Measurements from ENCODE around the gene CHST9.
"Not testable (repeated sequence)": the region's sequence is repeated elsewhere in the genome, so short reads cannot be mapped to it uniquely, and the experiment has no call there.

Gene CHST9

DNA sequence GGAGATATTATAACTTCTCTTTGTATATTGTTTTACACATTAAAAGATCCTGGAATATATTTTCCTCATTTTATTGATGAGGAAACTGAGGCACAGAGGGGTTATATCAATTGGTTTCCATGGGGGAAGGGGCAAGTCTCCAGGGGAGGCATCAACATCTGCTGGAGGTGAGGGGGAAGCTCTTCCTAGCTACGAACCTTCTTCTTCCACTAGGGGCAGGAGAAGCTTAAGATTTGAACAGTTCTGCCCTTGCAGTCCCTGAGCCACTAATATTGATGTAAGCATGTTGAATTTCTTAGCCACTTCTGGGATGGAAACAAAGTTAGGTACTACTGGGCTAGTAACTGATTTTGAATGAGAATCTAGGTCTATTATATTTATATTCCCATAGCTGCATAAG lies 179.5 kb downstream of the CHST9 start:
- DNase-seq (ENCODE audit: low read depth in 2 of 2): no peak

DNA sequence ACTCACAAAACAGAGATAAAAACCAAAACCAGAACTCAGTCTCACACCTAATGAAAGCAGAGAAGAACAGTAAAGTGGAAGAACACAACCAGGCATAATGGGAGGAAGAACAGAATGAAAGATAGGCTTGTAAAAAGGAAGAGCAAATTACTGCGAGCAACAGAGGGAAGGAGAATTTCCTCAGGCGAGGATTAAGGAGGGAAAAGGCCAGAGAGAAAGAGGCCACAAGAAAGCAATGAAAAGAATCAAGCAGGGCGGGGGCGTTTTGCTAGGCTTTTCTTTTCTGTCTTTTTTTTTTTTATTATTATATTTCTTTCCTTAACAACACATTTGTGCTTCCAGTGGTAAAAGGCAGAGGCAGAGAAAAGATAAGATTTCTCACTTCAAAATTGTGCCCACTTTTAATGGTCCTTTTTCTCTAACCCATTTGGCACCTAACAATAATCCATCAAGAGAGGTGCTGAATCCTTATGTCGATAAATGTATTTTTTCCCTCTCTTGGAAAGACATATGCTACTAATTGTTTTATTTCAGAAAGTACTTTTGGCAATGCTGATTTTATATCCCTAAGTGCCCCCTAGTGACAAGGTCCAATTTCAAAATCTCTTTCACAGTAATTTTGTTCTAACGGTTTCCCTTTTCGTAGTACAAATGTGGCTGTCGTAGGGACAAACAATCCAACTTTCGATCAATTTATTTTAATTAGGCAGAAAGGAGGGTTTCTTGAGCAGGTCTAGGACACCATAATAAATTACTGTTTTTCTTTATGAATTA lies 180.9 kb downstream of the CHST9 start:
- no peak for DNase-seq (ENCODE audit: low read depth in 2 of 2)

DNA sequence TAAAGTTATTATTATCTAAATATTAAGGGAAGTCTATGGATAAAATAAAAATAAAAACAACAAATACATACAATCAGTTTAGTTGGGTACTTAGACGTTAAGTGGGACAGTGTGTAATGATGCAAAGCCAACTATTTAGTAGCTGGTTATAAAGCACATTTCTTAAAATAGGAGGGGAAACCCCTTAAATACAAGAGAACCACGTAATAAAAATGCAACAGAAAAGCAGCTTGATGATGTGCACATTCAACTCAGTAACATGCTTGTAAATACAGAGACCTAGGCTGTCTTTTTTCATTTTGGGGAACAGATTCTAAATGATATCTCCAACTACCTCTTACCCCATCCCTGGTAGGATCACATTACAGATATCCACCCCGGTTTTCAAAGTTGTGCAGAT lies 185.3 kb downstream of the CHST9 start:
- no peak for DNase-seq (ENCODE audit: low read depth in 2 of 2)

DNA sequence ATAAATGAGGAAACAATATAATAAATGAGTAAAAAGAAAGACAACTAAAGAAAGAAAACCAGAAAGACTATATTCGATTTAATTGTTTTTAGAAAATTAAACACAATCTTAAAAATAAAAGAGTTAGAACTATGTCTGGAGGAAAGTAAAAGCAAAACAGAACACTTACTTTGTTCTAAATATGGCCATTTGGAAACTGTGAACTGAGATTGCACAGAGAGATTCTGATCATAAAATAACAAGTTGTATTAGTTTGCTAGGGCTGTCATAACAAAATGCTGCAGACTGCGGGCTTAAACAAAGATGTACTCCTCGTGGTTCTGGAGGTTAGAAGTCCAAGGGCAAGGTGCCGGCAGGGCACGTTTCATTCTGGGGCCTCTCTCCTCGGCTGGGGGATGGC lies 191.5 kb downstream of the CHST9 start:
- DNase-seq (ENCODE audit: low read depth in 2 of 2): no peak

DNA sequence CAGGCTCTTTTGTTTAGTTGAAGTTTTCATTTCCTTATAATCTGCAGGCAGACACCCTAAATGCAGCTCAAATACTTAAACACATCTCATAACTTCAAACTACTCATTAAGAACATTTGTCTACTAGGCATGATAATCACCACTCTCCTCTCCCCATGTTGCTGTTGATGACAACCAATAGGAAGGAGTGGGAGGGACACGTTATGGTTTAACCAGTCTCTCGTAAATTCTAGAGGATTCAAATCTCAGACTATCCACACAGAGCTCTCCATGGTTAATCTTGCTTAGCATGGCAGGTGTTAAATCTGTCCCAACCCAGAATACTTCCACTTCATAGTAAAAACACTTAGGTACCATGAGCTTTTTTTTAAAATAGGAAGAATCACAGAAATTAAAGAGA lies 192.2 kb downstream of the CHST9 start:
- no peak for DNase-seq (ENCODE audit: low read depth in 2 of 2)

DNA sequence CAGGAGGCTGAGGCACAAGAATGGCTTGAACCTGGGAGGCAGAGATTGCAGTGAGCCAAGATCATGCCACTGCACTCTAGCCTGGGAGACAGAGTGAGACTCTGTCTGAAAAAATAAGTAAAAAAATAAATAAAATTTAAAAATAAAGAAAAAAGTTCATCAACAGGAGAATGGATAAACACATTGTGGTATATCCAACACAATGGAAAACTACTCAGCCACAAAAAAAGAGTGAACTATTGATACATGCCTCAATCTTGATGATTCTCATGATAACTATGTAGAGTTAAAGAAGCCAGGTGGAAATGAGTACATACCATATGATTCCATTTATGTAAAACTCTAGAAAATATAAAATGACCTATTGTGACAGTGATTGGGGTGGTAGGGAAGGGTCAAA lies 195.3 kb downstream of the CHST9 start:
- no peak for DNase-seq (ENCODE audit: low read depth in 2 of 2)

DNA sequence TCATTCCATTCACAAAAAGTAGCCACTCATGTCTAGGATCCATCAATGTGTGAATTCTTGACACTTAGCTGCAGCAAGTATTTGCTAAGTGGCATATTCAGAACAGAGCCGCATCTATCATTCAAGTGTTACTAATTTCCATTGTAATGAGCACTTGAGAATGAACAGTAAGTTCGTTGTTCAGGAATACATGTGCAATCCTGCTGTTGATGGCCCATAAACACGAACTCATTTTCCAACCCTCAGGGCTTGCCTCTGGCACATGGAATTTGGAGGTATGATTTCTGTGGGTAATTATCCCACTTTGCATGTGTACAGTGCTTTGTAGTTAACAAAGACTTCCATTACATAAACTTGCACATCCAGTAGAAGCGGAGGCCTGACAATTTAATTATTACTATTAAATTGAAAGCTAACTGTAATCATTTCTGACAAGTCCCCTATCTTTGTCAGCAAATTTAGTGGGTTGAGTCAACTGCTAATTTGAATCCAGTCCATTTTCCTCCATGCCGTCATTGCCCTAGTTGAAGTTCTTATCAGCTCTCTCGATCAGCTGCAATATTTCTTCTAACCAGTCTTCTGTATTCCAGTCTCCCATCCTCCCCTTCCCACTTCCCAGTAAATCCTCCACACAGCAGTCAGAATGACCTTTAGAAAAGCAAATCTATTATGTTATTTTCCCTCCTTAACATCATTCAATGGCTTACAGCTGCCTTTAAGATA lies 203.6 kb downstream of the CHST9 start:
- no peak for DNase-seq (ENCODE audit: low read depth in 2 of 2)

DNA sequence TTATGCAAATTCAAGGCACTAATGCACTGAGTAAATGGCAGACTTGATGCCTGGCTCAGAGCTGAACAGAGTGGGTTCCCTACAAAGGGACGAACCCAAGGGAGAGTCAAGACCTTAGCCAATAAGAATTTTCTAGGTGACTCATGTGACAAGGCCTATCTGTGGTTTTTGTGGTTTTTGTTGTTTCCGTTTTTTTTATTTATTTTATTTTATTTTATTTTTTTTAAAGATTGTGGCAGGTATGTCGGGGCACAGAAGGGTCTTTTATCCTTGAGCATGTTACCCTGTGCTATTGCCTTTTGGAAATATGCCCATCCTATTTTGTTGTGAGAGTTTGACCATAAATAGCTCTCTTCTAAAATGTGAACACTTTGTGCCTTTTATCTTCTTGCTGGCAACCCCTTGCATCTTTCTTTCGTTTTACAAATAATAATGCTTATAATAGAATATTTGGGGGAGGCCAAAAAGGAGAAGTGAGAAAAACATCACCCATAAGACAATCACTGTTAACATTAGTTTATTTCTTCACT lies 206.2 kb downstream of the CHST9 start:
- DNase-seq (ENCODE audit: low read depth in 2 of 2): no peak

DNA sequence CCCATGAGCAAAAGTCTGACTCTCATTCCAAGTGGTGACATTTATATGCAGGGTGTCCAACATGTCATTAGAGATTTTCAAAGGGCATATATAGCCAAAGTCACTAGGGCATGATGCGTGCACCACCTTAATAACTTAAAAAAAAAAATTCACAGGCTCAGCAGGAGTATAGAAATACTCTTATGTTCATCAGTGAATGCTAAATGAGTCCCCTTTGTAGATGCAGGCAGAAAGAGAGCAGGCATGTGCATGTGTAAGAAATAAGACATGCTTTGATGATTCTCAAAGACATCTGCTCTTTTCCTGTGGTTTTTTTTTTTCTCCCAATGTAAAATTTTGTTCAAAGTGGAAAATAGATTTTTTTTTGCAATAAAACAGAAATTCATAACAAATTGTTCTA lies 207.3 kb downstream of the CHST9 start:
- no peak for DNase-seq (ENCODE audit: low read depth in 2 of 2)

DNA sequence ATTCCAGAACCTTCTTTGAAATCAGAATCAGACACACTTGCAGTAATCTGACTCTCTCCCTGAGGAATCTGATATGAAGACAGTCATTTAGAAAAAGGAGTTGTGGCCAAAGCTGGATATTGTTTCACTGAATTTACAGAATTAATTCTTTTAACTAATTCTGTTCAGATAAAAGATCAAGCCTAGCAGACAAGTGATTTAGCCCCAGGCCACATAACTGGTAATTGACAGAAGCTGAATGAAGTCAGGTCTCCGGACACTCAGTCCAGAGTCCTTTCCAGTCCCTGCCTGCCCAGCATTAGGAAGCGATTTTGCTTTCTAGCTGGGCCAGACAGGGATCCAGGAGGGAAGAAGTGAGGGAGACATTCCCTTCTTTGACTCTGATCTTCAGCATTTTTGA lies 208.9 kb downstream of the CHST9 start:
- DNase-seq (ENCODE audit: low read depth in 2 of 2): no peak

DNA sequence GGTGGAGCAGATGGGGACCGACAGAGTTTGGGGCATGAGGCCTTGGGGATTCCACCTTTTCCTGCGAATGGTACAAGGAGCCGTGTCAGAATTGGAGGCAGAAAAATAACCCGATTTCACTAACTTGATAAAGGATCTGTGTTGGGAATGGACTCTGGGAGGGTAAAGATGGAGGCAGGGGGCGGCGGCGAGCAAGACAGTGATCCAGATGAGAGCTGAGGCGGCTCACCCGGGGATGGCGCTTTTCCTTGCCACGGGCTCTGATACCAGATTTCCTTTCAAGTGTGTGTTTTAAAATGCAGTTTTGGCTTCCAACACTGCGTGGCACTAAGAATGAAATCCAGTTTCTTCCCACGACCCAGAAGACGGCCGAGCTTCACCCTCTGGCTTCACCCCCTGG lies 212.6 kb downstream of the CHST9 start:
- not testable (repeated sequence) for DNase-seq (ENCODE audit: low read depth in 2 of 2)

DNA sequence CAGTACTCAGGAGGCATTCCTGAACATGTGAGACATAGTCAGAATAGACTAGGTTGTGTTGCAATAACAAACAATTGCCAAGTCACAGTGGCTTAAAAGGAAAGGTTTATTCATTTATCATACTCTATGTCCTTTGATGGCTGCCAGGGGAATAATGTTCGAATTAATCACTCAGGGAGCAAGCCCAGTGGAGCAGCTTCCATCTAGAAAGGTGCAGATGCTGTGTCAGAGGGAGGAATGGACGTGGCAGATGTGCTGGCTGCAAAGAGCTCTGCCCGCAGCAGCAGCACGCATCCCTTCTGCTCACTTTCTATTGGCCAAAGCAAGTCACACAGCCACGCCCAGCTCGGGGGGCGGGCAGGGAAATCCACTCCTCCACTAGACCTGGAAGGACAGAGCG lies 213.7 kb downstream of the CHST9 start:
- no peak for DNase-seq (ENCODE audit: low read depth in 2 of 2)

DNA sequence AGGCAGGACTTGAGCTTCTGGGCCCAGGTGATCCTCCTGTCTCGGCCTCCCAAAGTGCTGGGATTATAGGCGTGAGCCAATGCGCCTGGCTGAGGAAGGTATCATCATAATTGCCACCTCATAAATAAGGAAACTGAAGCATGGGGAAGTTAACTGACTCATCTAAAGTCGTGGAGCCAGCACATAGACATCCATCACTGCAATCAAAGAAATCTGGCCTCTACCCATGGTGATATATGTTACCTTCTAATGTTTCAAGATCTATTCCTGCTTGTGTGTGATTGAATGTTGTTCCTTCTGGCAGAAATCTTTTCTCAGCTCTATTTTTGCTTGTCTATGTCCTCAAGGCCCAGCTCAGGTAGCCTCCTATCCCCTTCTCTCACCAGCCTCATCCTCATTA lies 214.5 kb downstream of the CHST9 start:
- no peak for DNase-seq (ENCODE audit: low read depth in 2 of 2)

DNA sequence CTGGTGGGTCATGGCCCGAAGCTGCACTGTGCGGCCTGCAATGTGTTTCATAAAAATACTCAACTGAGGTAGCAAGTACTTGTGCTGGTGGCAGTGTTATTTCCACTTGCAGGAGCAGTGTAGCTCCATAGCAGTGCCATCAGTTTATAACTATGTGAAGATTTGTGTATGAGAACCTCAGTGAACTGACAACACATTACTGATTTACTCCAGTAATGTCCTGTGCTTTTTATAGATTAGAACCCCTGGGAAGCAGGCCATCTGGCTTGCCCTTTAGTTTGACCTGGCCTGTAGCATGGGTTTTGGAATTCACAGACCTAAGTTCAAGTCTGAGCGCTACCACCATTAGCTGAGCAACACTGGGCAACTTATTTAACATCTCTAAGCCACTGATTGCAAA lies 219.9 kb downstream of the CHST9 start:
- DNase-seq (ENCODE audit: low read depth in 2 of 2): no peak

DNA sequence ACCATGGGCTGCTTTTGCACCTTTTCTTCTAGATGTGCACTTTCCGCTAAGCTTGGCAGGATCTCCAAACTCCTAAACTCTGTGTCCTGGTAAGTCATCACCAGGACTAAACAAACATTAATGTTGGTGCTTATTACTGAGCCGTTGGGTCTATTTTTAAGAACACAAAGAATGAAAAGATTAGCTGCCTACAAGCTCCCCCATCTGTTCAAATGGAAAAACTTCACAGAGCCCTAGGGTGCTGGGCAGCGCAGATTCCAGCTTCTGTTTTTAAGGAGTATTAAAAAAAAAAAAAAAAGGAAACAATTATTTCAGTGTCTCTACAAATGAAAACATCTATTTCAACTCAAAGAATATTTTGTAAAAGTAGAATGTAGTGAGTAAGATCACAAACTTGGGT lies 221.8 kb downstream of the CHST9 start:
- no peak for DNase-seq (ENCODE audit: low read depth in 2 of 2)

DNA sequence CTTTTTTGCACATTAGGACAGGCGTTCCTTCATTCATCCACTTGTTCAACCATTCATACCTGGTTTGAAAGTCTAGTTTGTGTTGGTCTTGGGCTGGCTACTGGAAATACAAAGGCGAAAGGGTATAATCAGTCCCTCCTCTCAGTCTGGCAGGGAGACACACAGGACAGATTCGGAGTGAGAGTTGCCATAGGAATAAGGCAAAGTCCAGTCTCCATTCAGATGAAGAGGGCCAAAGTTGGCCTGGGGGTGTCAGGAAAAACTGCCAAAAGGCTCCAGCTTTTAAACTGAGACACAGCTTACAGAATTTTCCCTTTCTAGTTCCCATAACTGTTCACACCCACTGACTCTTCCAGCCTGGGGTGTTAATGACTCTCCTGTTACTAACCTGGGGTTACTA lies 223.3 kb downstream of the CHST9 start:
- no peak for DNase-seq (ENCODE audit: low read depth in 2 of 2)

DNA sequence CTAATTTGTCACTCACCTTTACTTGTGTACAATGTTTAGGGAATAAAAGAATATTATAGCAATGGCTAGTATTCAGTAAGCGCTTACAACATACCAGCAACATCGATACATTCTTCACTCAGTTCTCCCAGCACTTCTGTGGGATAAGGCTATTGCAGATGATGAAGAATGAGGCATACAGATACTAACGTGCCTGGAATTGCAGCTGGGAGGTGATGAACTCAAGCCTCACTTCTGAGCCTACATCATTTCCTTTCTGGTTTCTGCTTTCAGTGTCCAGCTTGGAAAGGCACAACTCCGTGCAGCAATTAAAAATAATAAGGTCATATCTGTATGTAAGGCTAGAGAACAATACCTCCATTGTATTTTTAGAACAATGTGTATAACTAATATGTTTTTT lies 224.2 kb downstream of the CHST9 start:
- DNase-seq (ENCODE audit: low read depth in 2 of 2): no peak

DNA sequence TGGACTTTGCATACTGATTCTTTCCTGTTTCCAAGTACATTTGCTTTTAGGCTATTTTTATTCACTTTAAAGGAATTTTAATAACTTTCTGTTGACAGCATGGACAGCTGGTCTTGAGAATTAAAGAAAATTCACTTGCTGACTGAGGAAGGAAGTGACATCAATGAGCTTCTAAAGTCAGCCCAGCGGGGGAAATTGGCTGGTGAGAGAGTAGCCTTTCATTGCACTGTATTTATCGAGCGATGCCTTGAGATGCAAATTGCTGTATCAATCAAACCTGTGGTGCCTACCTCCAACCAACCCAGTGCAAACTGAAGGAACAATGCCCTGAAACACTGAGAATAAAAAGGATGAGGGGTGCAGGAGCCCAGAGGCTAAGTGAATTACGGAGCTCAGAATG lies 228.2 kb downstream of the CHST9 start:
- no peak for DNase-seq (ENCODE audit: low read depth in 2 of 2)

DNA sequence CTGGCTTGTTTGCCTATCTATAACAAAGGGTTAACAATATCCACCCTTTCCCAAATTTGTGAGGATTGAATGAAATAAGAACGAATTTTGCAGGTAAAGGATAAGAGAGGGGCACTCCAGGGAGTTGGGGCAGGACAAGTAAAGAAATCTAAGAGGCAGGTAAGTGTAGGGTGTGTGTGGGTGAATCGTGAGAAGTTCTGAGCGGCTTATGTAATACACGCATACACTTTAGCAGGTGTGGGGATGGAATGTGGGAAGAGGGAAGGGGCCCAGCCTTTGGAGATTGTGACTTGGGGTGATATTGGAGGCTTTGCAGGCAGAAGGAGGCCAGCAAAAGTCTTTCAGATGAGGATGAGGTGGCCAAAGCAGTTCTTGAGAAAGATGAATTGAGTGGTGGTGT lies 236.4 kb downstream of the CHST9 start:
- no peak for DNase-seq (ENCODE audit: low read depth in 2 of 2)

DNA sequence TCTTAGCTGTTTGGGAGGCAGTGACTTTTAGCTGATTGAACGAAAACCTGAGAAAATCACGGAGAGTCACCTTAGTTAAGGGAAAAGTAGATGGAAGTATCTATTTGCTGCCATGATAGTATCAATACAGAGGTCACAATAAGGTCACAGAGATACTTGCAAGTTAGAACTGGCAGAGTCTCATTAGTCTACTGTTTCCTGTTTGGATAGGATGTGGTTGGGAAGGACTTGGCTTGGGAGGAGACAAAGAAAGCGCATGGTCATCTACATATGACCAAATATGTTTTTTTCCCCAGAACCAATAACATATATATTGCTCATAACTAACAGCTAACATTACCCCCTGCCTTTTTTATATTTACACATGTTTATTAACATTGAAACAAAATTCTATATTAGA lies 241.2 kb downstream of the CHST9 start:
- DNase-seq (ENCODE audit: low read depth in 2 of 2): no peak

DNA sequence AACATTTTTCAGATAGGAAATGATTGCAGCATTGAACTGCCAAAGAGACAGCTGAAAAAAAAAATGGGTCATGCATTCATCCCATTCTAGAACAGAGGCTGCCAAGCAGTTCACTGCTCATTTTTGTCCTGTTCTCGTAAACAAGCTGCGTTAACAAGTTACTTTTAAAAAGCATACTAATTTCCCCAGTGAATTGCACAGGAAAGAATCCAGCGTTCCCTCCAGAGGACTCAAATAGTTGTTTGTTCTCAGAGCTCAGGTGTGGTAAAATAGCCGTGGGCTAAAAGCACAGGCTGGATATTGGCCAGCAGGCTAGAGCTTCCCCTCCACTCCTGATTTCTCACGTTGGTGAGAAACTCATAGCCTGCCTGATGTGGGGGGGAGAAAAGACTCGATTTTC lies 243.5 kb downstream of the CHST9 start:
- DNase-seq (ENCODE audit: low read depth in 2 of 2): no peak

DNA sequence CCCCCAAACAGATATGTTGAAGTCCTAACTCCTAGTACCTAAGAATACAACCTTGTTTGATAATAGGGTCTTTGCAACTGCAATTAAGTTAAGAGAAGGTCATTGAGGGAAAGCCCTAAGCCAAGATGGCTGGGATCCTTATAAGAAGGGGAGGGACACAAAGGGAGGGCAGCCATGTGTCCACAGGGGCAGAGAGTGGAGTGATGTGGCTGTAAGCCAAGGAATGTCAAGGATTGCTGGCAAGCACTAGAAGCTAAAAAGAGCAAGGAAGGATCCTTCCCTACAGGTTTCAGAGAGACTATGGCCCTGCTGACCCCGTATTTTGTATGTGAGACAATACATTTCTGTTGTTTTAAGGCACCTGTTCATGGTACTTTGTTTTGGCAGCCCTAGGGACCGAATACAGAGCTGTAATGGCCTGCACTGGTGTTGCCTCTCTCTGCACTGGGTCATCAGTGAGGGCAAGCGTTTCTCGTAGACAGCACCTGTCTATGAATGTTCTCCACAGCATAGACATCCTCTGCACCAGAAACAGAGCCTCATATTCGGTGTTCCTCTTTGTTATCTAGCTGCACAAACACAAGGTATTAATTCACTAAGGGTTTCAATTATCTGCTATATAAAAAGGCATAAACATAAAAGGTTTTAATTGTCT lies 244.2 kb downstream of the CHST9 start:
- DNase-seq (ENCODE audit: low read depth in 2 of 2): no peak

DNA sequence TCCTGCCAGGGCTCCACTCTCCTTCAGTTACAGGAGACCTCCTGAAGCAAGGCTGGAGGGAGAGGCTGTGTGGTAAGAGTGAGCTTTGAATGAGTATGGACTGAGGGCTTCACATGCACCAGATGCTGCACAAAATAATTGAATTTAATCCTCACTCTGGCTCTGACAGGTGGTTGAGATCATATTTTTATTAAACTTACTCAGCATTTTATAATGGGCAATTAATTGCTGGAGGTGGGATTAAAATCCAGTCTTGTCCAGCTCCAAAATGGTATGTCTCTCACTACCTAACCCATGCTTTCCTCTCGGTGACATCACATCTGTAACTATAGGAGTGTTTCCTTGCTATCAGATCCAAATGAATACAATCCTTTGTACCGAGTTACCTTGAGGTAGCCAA lies 253.4 kb downstream of the CHST9 start:
- no peak for DNase-seq (ENCODE audit: low read depth in 2 of 2)
